Activated T-cell treated with anti-CD3 and anti-CD28 coated beads, Interleukin-2, amount 50 U/mL, for 4 hours (primary cell): ENCODE data around the gene POU3F2. TPM values are rescaled to one million over a fixed set of nuclear protein-coding genes. Genes with fewer than 3 reads are reported as not detected.

Source experiments
- ATAC-seq, 2 donors: fragments of 200-7000 bp; cut with Tn5 transposase; one replicate each; pipeline ENCODE4 v1.10.0; 2021
- DNase-seq: peaks from one replicate; pipeline ENCODE4 v3.0.0-alpha.2; 2020
- H3K27me3 Mint-ChIP-seq: one replicate; pipeline ENCODE4 v1.8.0; 2021; ENCODE audit warnings: low read depth, mixed read lengths
- H3K36me3 Mint-ChIP-seq: one replicate; pipeline ENCODE4 v1.8.0; 2022; ENCODE audit warnings: mixed read lengths; ENCODE audit not compliant: insufficient read depth
- H3K4me1 Mint-ChIP-seq: one replicate; pipeline ENCODE4 v1.8.0; 2021; ENCODE audit warnings: low read depth, mixed read lengths
- H3K4me3 Mint-ChIP-seq: one replicate; pipeline ENCODE4 v1.8.0; 2021; ENCODE audit warnings: mild to moderate bottlenecking, moderate library complexity, mixed read lengths
- H3K9me3 Mint-ChIP-seq: one replicate; pipeline ENCODE4 v1.8.0; 2021; ENCODE audit warnings: mixed read lengths
- total RNA-seq, 3 donors: library from RNA; stranded (reverse); gene quantifications; one replicate each; pipeline ENCODE4 v1.2.1, GENCODE V29; 2021

The POU3F2 gene
- total RNA-seq, 3 donors from 2014 or later: not detected

- Mint-ChIP-seq H3K4me1 (peaks cover 30% of the 10 kb centered on the region), H3K36me3 (no peaks in the 10 kb centered on the region), H3K4me3 (peak overlapping the region; percentile 6), H3K27me3 (peaks cover 75% of the 10 kb centered on the region), H3K9me3 (no peaks in the 10 kb centered on the region)
- no peak for DNase-seq
- no peak for ATAC-seq
Observed at GRCh38 chr6:98836025-98836961, 1.9 kb downstream of the POU3F2 start.

GRCh38 chr6:98836962-98837944 lies 2.9 kb downstream of the POU3F2 start:
- ATAC-seq (no peak), DNase-seq (no peak)
- no peaks in the 10 kb centered on the region for H3K9me3 Mint-ChIP-seq
- no peaks in the 10 kb centered on the region for H3K36me3 Mint-ChIP-seq
- H3K4me1 Mint-ChIP-seq: peaks cover 26% of the 10 kb centered on the region
- H3K4me3 Mint-ChIP-seq: peak overlapping the region; percentile 6
- peaks cover 76% of the 10 kb centered on the region for H3K27me3 Mint-ChIP-seq

GRCh38 chr6:98838032-98838431 lies 3.7 kb downstream of the POU3F2 start:
- H3K4me1 Mint-ChIP-seq: peaks cover 21% of the 10 kb centered on the region
- H3K4me3 Mint-ChIP-seq: no peak overlapping the region
- peaks cover 76% of the 10 kb centered on the region for H3K27me3 Mint-ChIP-seq
- no peak for DNase-seq
- no peaks in the 10 kb centered on the region for H3K9me3 Mint-ChIP-seq
- no peak for ATAC-seq
- no peaks in the 10 kb centered on the region for H3K36me3 Mint-ChIP-seq

- H3K4me1 Mint-ChIP-seq: peaks cover 16% of the 10 kb centered on the region
- no peak for ATAC-seq
- H3K36me3 Mint-ChIP-seq: no peaks in the 10 kb centered on the region
- no peaks in the 10 kb centered on the region for H3K9me3 Mint-ChIP-seq
- H3K27me3 Mint-ChIP-seq: peaks cover 75% of the 10 kb centered on the region
- no peak for DNase-seq
- no peak overlapping the region for H3K4me3 Mint-ChIP-seq
Observed at GRCh38 chr6:98838975-98839374, 4.6 kb downstream of the POU3F2 start.

GRCh38 chr6:98839781-98840361 lies 5.5 kb downstream of the POU3F2 start:
- no peak overlapping the region for H3K4me3 Mint-ChIP-seq
- H3K27me3 Mint-ChIP-seq: peaks cover 78% of the 10 kb centered on the region
- H3K9me3 Mint-ChIP-seq: no peaks in the 10 kb centered on the region
- ATAC-seq (no peak), DNase-seq (no peak)
- H3K4me1 Mint-ChIP-seq: peaks cover 23% of the 10 kb centered on the region
- H3K36me3 Mint-ChIP-seq: no peaks in the 10 kb centered on the region

GRCh38 chr6:98840385-98840784 lies 6.0 kb downstream of the POU3F2 start:
- H3K9me3 Mint-ChIP-seq: no peaks in the 10 kb centered on the region
- peaks cover 79% of the 10 kb centered on the region for H3K27me3 Mint-ChIP-seq
- H3K4me1 Mint-ChIP-seq: peaks cover 25% of the 10 kb centered on the region
- no peaks in the 10 kb centered on the region for H3K36me3 Mint-ChIP-seq
- ATAC-seq: no peak
- no peak overlapping the region for H3K4me3 Mint-ChIP-seq
- DNase-seq: no peak

GRCh38 chr6:98840996-98841513 lies 6.7 kb downstream of the POU3F2 start:
- ATAC-seq (no peak), DNase-seq (no peak)
- H3K36me3 Mint-ChIP-seq: no peaks in the 10 kb centered on the region
- H3K9me3 Mint-ChIP-seq: no peaks in the 10 kb centered on the region
- peaks cover 81% of the 10 kb centered on the region for H3K27me3 Mint-ChIP-seq
- peaks cover 27% of the 10 kb centered on the region for H3K4me1 Mint-ChIP-seq
- no peak overlapping the region for H3K4me3 Mint-ChIP-seq

GRCh38 chr6:98841621-98842341 lies 7.4 kb downstream of the POU3F2 start:
- H3K4me1 Mint-ChIP-seq: peaks cover 23% of the 10 kb centered on the region
- H3K4me3 Mint-ChIP-seq: no peak overlapping the region
- no peak for ATAC-seq
- H3K27me3 Mint-ChIP-seq: peaks cover 83% of the 10 kb centered on the region
- no peaks in the 10 kb centered on the region for H3K36me3 Mint-ChIP-seq
- DNase-seq: no peak
- H3K9me3 Mint-ChIP-seq: no peaks in the 10 kb centered on the region

- peaks cover 84% of the 10 kb centered on the region for H3K27me3 Mint-ChIP-seq
- no peak for ATAC-seq
- no peaks in the 10 kb centered on the region for H3K9me3 Mint-ChIP-seq
- peak overlapping the region; percentile 46 for H3K4me3 Mint-ChIP-seq
- peaks cover 22% of the 10 kb centered on the region for H3K4me1 Mint-ChIP-seq
- H3K36me3 Mint-ChIP-seq: no peaks in the 10 kb centered on the region
- no peak for DNase-seq
Observed at GRCh38 chr6:98842342-98843180, 8.2 kb downstream of the POU3F2 start.

- Mint-ChIP-seq H3K36me3 (no peaks in the 10 kb centered on the region), H3K27me3 (peaks cover 79% of the 10 kb centered on the region), H3K4me1 (peaks cover 22% of the 10 kb centered on the region), H3K9me3 (no peaks in the 10 kb centered on the region), H3K4me3 (no peak overlapping the region)
- ATAC-seq (no peak), DNase-seq (no peak)
Observed at GRCh38 chr6:98843271-98844243, 9.2 kb downstream of the POU3F2 start.

- no peak for DNase-seq
- H3K27me3 Mint-ChIP-seq: peaks cover 83% of the 10 kb centered on the region
- peaks cover 22% of the 10 kb centered on the region for H3K4me1 Mint-ChIP-seq
- no peaks in the 10 kb centered on the region for H3K36me3 Mint-ChIP-seq
- ATAC-seq: no peak
- no peaks in the 10 kb centered on the region for H3K9me3 Mint-ChIP-seq
- peak overlapping the region; percentile 16 for H3K4me3 Mint-ChIP-seq
Observed at GRCh38 chr6:98844244-98845210, 10.2 kb downstream of the POU3F2 start.
